ENCODE results near the gene ZNRF2. TPM values are rescaled to one million over a fixed set of nuclear protein-coding genes. Genes with fewer than 3 reads are reported as not detected.
A peak's percentile ranks its signal among the peaks of the same experiment; 100 is the strongest.

The ZNRF2 gene
- polyA plus RNA-seq, 1 donor (not counting 4 experiments of a cell fraction or from before 2014, with no cell fraction given): 7.0 TPM

DNA sequence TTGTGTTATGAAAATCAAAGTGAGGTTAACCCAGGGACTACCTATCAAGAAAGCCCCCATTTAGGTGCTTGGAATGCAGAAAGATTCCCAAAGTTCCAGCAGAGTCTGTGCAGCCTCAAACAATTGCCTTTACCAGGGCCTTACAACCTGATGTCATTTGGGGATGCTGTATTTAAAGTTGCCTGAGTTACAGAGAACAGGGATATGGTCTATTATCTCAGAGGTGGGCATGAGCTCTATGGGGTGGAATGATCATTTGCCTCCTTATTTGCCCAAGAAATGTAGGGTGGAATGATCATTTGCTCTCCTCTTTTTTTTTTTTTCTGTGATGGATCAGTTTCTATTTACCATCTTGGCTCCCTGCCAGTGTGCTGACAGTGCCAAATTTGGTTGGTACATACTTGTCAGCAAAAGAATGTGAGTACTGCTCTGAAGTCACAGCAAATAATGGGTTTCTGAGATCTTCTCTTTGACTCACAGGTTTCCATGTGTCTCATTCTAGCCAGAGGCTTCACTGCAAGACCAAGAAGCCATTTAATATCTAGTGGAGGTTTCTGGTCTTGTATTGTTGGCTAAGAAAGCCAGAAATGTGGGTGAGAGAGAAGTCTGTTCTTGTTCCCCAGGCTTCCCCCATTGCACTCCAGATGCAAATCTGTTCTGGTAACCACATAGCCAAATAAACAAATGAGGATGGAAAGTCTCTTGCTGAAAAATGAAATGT is 45.5 kb upstream of the ZNRF2 start:
- TF ChIP-seq, protein P1, sequence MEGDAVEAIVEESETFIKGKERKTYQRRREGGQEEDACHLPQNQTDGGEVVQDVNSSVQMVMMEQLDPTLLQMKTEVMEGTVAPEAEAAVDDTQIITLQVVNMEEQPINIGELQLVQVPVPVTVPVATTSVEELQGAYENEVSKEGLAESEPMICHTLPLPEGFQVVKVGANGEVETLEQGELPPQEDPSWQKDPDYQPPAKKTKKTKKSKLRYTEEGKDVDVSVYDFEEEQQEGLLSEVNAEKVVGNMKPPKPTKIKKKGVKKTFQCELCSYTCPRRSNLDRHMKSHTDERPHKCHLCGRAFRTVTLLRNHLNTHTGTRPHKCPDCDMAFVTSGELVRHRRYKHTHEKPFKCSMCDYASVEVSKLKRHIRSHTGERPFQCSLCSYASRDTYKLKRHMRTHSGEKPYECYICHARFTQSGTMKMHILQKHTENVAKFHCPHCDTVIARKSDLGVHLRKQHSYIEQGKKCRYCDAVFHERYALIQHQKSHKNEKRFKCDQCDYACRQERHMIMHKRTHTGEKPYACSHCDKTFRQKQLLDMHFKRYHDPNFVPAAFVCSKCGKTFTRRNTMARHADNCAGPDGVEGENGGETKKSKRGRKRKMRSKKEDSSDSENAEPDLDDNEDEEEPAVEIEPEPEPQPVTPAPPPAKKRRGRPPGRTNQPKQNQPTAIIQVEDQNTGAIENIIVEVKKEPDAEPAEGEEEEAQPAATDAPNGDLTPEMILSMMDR (optimal IDR thresholded peaks at IDR 0.05 in 1 of 3, IDR thresholded peaks at IDR 0.05 in 1 of 3, conservative IDR thresholded peaks at IDR 0.05 in 1 of 3; ENCODE audit: extremely low read depth in 1 of 3, insufficient read depth in 2 of 3, low read length in 3 of 3): no peak
- TF ChIP-seq EZH2 (IDR thresholded peaks at IDR 0.05; ENCODE audit: low read length): no peak
- no peak overlapping the region for H3K4me3 ChIP-seq (ENCODE audit: control insufficient read depth in 2 of 3, extremely low read depth in 1 of 3, insufficient read depth in 2 of 3, low read depth in 1 of 3, low read length in 3 of 3)
- no peak overlapping the region for H3K27ac ChIP-seq (ENCODE audit: control insufficient read depth, insufficient read depth, low read length)
- no peak overlapping the region for H3K9ac ChIP-seq (ENCODE audit: control insufficient read depth, extremely low read depth, insufficient read depth, low read length)
- H3K9me3 ChIP-seq (ENCODE audit: control insufficient read depth, low read depth, low read length): no peaks in the 10 kb centered on the region
- dilution Hi-C loops (cut with MboI; ENCODE audit: extremely low pct_ligation_motif_present, low sequenced_read_pairs): no loop called here
- H3K9me1 ChIP-seq (ENCODE audit: control insufficient read depth, extremely low read depth, insufficient read depth, low read length): no peaks in the 10 kb centered on the region
- peaks cover 26% of the 10 kb centered on the region for H3K4me1 ChIP-seq (ENCODE audit: control insufficient read depth, extremely low read depth, insufficient read depth, low read length)
- peak; percentile 75 for DNase-seq (ENCODE audit: low read depth, low spot score)
- FAIRE-seq: peak; percentile 86
- no peaks in the 10 kb centered on the region for H3K36me3 ChIP-seq (ENCODE audit: control insufficient read depth in 2 of 2, extremely low read depth in 1 of 2, insufficient read depth in 2 of 2, low read length in 2 of 2)
- no peaks in the 10 kb centered on the region for H4K20me1 ChIP-seq (ENCODE audit: control insufficient read depth, extremely low read depth, insufficient read depth, low read length)
- peak overlapping the region; percentile 11 for H3K4me2 ChIP-seq (ENCODE audit: control insufficient read depth, extremely low read depth, insufficient read depth, low read depth, low read length)
- no peak overlapping the region for H2AFZ ChIP-seq (ENCODE audit: control insufficient read depth, low read length)
- H3K27me3 ChIP-seq (ENCODE audit: control insufficient read depth, extremely low read depth, insufficient read depth, low read length): no peaks in the 10 kb centered on the region
- no peaks in the 10 kb centered on the region for H3K79me2 ChIP-seq (ENCODE audit: control insufficient read depth, insufficient read depth, low read length)

DNA sequence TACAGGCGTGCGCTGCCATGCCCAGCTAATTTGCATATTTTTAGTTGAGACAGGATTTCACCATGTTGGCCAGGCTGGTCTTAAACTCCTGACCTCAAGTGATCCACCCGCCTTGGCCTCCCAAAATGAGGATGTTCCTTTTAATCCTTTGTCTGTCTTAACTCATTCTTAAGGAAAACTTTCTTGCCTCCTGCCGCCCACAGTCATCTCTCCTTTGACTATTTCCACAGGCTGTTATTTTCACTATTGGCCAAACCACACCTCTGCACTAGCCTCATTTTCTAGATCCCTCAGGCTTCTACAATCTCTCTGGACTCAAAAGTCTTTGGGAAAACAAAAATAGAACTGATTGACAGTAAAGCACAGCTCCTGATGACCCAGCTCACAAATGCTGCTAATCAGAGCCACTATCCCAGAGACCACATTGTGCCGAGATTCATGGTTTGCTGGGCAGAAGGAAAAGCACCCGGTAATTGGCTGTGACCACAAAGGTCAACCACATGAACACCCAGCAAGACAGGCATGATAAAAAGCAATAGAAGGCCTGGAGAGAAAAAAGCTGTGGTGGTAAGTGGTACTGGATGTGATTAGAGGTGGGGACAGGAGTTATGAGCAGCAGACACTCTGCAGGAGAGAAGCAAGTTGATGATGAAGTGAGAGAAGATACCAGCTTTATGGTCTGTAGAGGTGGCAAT is 44.1 kb upstream of the ZNRF2 start:
- H4K20me1 ChIP-seq (ENCODE audit: control insufficient read depth, extremely low read depth, insufficient read depth, low read length): no peaks in the 10 kb centered on the region
- FAIRE-seq (peak; percentile 36), DNase-seq (ENCODE audit: low read depth, low spot score) (no peak)
- H3K4me2 ChIP-seq (ENCODE audit: control insufficient read depth, extremely low read depth, insufficient read depth, low read depth, low read length): no peak overlapping the region
- dilution Hi-C loops (cut with MboI; ENCODE audit: extremely low pct_ligation_motif_present, low sequenced_read_pairs): no loop called here
- no peaks in the 10 kb centered on the region for H3K9me1 ChIP-seq (ENCODE audit: control insufficient read depth, extremely low read depth, insufficient read depth, low read length)
- TF ChIP-seq, protein P1 (optimal IDR thresholded peaks at IDR 0.05 in 1 of 3, IDR thresholded peaks at IDR 0.05 in 1 of 3, conservative IDR thresholded peaks at IDR 0.05 in 1 of 3; ENCODE audit: extremely low read depth in 1 of 3, insufficient read depth in 2 of 3, low read length in 3 of 3): no peak
- TF ChIP-seq EZH2 (IDR thresholded peaks at IDR 0.05; ENCODE audit: low read length): no peak
- H3K4me3 ChIP-seq (ENCODE audit: control insufficient read depth in 2 of 3, extremely low read depth in 1 of 3, insufficient read depth in 2 of 3, low read depth in 1 of 3, low read length in 3 of 3): no peak overlapping the region
- no peaks in the 10 kb centered on the region for H3K27me3 ChIP-seq (ENCODE audit: control insufficient read depth, extremely low read depth, insufficient read depth, low read length)
- H3K36me3 ChIP-seq (ENCODE audit: control insufficient read depth in 2 of 2, extremely low read depth in 1 of 2, insufficient read depth in 2 of 2, low read length in 2 of 2): no peaks in the 10 kb centered on the region
- no peak overlapping the region for H3K27ac ChIP-seq (ENCODE audit: control insufficient read depth, insufficient read depth, low read length)
- no peak overlapping the region for H3K9ac ChIP-seq (ENCODE audit: control insufficient read depth, extremely low read depth, insufficient read depth, low read length)
- no peaks in the 10 kb centered on the region for H3K79me2 ChIP-seq (ENCODE audit: control insufficient read depth, insufficient read depth, low read length)
- H3K9me3 ChIP-seq (ENCODE audit: control insufficient read depth, low read depth, low read length): no peaks in the 10 kb centered on the region
- H3K4me1 ChIP-seq (ENCODE audit: control insufficient read depth, extremely low read depth, insufficient read depth, low read length): peaks cover 26% of the 10 kb centered on the region
- H2AFZ ChIP-seq (ENCODE audit: control insufficient read depth, low read length): no peak overlapping the region
